HEK293 (cell line): Measurements from ENCODE around the gene ZNF480.

ENCODE experiments used
- EGR2 ChIP-seq: fragments of 450-650 bp; formaldehyde crosslinking; IDR thresholded peaks from 2 replicates; pipeline ENCODE4 v1.5.1; 2016; ENCODE audit warnings: low read depth, missing biosample characterization, missing genetic modification characterization
- KLF10 ChIP-seq: fragments of 450-650 bp; IDR thresholded peaks from 2 replicates; pipeline ENCODE4 v1.5.1; 2018; ENCODE audit warnings: missing biosample characterization, mild to moderate bottlenecking, missing genetic modification characterization
- TSHZ1 ChIP-seq: fragments of 450-650 bp; formaldehyde crosslinking; IDR thresholded peaks from 2 replicates; pipeline ENCODE4 v1.5.1; 2016; ENCODE audit warnings: missing biosample characterization, missing genetic modification characterization, borderline replicate concordance
- ZFP3 ChIP-seq: fragments of 450-650 bp; formaldehyde crosslinking; IDR thresholded peaks from 2 replicates; pipeline ENCODE4 v1.5.1; 2016; ENCODE audit warnings: low read depth, missing biosample characterization, missing genetic modification characterization
- ZIC2 ChIP-seq: fragments of 450-650 bp; formaldehyde crosslinking; IDR thresholded peaks from 2 replicates; pipeline ENCODE4 v1.5.1; 2016; ENCODE audit warnings: missing biosample characterization, missing genetic modification characterization
- ZNF292 ChIP-seq: fragments of 450-650 bp; formaldehyde crosslinking; IDR thresholded peaks from 2 replicates; pipeline ENCODE4 v1.5.1; 2016; ENCODE audit warnings: low read depth, missing biosample characterization, missing genetic modification characterization, borderline replicate concordance
- TF ChIP-seq, protein P1 (sequence below): fragments of 450-650 bp; formaldehyde crosslinking; IDR thresholded peaks from 2 replicates; pipeline ENCODE4 v1.5.1; 2016; ENCODE audit warnings: missing biosample characterization, missing genetic modification characterization
- TF ChIP-seq, protein P2 (sequence below): fragments of 450-650 bp; formaldehyde crosslinking; IDR thresholded peaks from 2 replicates; pipeline ENCODE4 v1.5.1; 2016; ENCODE audit warnings: missing biosample characterization, missing genetic modification characterization

DNA sequence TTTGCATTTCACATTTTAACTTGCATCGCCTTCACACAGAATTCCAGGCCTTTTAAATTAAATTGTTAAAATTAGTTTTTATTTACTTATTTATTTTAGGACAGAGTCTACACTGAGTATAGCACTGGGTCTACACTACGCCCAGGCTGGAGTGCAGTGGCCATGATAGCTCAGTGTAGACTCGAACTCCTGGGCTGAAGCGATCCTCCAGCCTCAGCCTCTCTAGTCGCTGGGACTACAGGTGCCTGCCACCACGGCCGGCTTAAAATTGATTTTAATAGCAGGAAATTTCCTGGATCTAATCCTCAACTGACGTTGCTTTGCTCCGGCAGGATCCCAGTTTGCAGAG lies 38.8 kb downstream of the ZNF480 start:
- TF ChIP-seq, protein P1, sequence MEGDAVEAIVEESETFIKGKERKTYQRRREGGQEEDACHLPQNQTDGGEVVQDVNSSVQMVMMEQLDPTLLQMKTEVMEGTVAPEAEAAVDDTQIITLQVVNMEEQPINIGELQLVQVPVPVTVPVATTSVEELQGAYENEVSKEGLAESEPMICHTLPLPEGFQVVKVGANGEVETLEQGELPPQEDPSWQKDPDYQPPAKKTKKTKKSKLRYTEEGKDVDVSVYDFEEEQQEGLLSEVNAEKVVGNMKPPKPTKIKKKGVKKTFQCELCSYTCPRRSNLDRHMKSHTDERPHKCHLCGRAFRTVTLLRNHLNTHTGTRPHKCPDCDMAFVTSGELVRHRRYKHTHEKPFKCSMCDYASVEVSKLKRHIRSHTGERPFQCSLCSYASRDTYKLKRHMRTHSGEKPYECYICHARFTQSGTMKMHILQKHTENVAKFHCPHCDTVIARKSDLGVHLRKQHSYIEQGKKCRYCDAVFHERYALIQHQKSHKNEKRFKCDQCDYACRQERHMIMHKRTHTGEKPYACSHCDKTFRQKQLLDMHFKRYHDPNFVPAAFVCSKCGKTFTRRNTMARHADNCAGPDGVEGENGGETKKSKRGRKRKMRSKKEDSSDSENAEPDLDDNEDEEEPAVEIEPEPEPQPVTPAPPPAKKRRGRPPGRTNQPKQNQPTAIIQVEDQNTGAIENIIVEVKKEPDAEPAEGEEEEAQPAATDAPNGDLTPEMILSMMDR (tag by site-specific recombination) = no peak
- TF ChIP-seq KLF10 (tag by site-specific recombination) = no peak
- no peak for TF ChIP-seq ZFP3
- no peak for TF ChIP-seq EGR2 (tag by site-specific recombination)
- TF ChIP-seq ZNF292 (tag by site-specific recombination) = no peak
- TF ChIP-seq TSHZ1 (tag by site-specific recombination) = no peak
- no peak for TF ChIP-seq ZIC2 (tag by site-specific recombination)
- TF ChIP-seq, protein P2, sequence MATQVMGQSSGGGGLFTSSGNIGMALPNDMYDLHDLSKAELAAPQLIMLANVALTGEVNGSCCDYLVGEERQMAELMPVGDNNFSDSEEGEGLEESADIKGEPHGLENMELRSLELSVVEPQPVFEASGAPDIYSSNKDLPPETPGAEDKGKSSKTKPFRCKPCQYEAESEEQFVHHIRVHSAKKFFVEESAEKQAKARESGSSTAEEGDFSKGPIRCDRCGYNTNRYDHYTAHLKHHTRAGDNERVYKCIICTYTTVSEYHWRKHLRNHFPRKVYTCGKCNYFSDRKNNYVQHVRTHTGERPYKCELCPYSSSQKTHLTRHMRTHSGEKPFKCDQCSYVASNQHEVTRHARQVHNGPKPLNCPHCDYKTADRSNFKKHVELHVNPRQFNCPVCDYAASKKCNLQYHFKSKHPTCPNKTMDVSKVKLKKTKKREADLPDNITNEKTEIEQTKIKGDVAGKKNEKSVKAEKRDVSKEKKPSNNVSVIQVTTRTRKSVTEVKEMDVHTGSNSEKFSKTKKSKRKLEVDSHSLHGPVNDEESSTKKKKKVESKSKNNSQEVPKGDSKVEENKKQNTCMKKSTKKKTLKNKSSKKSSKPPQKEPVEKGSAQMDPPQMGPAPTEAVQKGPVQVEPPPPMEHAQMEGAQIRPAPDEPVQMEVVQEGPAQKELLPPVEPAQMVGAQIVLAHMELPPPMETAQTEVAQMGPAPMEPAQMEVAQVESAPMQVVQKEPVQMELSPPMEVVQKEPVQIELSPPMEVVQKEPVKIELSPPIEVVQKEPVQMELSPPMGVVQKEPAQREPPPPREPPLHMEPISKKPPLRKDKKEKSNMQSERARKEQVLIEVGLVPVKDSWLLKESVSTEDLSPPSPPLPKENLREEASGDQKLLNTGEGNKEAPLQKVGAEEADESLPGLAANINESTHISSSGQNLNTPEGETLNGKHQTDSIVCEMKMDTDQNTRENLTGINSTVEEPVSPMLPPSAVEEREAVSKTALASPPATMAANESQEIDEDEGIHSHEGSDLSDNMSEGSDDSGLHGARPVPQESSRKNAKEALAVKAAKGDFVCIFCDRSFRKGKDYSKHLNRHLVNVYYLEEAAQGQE = no peak
